HG02798 (cell line): ENCODE results near the gene TMIE.

Experiments
- ATAC-seq: cut with Tn5 transposase; IDR thresholded peaks from one replicate; pipeline ENCODE4 v1.9.1; 2021; ENCODE audit warnings: mild to moderate bottlenecking; ENCODE audit not compliant: unreplicated experiment, poor library complexity

TMIE gene

DNA sequence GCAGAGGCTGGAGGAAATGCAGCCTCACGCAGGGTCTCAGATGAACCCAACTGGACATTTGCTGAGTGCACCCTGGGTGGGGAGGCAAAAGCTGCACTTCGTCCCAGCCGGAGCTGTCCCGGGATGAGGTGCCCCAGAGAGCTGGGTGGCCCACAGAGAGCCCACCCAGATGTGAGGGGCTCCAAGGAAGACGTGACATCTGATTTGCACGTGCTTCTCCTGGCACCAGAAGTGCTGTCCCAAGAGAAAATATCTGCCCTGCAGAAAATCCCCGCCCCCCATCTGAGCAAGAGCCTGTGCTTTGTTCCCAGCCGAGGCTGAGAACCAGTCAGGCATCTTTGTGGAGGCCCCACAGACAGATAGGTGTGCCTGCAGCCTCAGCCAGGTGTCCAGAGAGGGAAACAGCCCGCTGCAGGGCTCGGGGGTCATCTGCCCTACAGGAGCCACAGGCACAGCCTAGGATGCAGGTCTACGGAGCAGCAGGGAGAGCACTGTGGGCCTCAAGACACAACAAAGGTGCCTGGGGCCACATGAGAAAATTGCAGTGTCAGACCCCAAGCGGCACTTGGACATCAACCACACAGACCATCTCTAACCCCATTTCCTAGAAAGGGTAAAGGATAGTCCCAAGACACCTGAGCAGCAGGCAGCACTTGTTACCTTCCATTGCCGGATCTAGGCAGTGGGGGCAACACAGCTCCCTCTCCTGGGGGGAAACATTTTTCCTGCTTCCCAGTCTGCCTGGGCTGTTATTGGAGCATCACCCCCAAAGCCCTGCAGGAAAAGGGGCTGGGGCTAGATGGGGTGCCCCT, 5.8 kb downstream of the TMIE start:
- no peak for ATAC-seq

DNA sequence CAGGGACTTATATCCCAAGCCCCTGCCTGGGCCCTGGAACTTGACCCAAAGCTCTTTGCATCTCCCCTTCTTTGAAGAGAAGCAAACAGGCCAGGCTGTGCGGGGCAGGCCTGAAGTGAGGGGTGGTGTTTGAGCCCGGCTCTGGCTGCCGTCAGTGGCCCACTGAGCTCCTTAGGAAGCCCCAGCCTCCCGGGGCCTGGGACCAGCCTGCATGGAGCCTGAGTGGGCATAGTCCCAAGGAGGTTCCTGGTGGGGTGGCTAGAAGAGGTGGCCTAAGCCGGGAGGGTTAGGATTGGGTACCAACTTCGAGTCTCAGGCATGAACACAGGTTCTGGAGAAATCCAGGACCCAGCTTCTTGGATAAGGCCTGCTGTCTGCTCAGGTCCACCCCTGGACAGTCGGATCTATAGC, 6.4 kb downstream of the TMIE start:
- no peak for ATAC-seq

DNA sequence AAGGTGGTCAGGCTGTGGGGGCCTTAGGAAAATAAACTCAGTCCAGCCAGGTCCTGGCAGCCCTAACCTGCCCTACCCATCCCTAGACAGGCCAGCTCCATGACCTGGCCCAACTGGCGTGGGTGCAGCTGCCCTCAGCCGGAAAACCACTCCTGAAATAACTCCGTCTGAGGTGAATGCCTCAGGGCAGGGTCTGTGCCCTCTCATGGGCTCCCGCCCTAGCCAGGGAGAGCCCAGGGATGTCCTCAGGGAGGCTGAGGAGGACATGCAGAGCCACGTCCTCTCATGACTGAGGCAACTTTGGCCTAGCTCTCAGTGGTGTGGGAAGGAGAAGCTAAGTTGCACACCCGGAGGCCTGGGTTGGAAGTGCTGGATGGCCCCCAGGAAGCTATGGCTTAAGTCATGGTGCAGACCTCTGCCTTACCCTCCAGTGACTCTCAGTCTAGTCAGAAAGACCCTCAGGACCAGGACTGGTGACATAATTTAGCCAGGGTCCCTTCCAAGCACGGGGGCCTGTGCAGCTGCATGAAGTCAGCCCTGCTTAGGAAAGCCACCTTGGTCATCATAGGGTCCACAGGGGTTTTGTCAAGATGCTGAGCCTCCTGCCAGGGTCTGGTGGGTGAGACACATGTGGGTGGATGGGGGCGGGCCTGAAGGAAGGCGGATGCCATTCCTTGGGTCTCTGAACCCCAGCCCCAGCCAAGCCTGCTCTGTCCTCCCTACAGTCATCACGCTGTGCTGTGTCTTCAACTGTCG, 7.4 kb downstream of the TMIE start:
- no peak for ATAC-seq

DNA sequence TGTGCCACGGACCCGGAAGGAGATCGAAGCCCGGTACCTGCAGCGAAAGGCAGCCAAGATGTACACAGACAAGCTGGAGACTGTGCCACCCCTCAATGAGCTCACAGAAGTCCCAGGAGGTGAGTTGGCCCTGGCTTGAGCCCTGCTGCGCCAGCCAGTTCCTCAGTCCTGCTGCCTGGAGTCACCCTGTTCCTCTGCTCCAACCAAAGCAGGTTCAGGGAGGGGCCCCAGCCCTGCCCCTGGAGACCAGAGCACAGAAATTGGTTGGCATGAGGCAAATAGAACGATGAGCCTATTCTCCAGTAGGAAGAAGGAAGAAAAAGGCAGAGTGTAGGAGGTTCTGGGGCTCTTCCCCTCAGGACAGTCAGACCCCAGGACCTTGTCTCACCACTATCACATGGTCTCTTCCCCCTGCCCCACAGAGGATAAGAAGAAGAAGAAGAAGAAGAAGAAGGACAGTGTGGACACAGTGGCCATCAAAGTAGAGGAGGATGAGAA, 8.0 kb downstream of the TMIE start:
- ATAC-seq, result no peak

DNA sequence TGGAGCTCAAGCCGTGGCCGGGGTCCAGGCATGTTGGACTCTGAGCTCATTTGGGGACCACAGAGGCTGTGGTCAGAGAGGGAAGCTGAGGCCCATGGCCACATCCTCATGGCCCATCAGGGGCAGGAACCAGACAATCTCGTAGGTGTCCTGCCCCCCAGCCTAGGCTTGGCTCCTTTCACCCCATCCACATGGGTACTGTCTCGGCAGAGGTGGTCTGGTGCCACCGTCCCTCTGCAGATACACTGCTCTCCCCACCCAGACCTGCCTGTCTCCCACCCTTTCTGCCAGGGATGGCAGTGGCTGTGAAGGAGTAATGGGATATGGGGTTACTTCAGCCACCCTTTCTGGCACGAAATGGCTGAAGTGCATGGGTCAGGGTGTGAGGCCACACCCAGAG, 8.5 kb downstream of the TMIE start:
- no peak for ATAC-seq

DNA sequence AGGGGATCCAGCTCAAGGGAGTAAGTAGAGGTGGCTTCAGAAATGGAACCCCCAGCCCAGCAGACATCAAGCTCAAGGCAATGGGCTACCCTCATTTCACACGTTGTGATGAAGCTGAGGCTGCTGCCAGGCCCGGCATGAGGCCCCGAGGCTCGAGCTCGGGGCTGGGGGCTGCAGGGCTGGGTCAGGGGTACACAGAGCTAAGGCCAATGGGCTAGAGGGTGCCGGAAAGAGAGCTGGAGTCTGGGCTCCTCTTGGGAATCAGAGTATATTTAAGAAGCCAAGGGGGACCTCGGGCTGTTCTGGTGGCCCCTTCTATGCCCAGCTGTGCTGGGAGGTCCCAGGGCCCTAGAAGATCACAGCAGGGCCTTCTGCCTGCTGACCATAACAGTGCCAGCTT, 9.0 kb downstream of the TMIE start:
- no peak for ATAC-seq

DNA sequence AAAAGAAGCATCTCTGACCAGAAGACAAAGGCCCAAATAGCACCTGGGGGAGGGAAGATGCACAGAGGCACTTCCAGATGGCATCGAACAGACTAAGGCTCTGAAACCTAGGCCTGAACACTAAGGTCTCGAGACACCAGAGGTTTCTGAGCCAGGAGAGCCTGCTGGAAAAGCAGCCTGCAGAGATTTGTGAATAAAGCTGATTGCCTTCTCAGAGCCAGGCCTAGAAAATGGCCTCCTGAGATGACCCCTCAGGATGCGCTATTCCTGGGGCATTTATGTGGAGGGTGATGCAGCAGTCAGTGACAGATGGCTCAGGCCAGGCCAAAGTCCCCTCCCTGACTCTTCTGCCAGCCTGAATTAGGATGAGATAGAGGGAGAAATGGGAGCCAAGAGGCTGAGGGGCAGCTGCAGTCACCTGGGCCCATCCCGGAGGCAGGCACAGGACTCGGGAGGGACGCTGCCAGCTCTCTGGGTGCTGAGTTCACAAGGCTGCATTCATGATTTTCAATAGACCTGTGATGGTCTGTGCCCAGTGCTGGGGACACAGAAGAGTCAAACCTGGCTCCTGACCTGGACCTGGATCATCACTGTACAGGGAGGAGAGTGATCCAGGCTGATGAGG, 9.6 kb downstream of the TMIE start:
- no peak for ATAC-seq

DNA sequence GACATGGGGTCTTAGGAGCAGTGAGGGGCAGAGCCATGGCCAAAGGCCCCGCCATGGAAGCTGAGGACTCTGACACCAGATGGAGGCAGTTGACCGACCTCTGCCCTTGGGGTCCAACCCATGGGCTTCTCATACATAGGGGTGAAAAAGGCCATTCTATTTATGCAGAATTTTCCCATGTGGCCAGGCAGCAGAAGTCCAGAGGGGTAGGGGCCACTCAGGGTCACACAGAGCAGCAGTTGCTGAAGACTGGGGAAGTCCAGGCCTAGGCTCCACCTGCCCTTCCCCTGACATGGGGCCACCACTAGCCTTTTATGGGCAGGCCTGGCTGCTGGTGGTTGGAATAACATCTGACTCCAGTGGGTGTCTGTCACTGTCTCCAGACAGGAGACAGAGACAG, 10.1 kb downstream of the TMIE start:
- no peak for ATAC-seq

DNA sequence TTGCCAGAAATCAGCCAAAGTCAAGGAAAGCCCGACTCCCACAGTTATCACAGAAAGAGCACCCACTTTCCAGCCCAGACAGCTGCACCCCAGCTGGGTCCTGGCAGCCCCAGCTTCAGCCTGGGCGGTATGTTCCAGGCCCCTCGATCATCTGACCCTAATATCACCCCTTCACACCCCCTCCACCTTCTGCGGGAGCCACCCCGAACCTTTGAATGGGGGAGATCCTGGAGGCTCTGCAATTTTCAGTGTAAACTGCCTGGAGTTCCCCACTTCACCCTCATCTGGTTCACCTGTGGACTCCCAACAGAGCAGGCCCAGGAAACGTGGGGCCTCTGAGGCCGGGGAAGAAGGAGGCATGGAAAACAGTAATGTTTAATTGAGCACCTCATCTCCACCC, 10.6 kb downstream of the TMIE start:
- no peak for ATAC-seq

DNA sequence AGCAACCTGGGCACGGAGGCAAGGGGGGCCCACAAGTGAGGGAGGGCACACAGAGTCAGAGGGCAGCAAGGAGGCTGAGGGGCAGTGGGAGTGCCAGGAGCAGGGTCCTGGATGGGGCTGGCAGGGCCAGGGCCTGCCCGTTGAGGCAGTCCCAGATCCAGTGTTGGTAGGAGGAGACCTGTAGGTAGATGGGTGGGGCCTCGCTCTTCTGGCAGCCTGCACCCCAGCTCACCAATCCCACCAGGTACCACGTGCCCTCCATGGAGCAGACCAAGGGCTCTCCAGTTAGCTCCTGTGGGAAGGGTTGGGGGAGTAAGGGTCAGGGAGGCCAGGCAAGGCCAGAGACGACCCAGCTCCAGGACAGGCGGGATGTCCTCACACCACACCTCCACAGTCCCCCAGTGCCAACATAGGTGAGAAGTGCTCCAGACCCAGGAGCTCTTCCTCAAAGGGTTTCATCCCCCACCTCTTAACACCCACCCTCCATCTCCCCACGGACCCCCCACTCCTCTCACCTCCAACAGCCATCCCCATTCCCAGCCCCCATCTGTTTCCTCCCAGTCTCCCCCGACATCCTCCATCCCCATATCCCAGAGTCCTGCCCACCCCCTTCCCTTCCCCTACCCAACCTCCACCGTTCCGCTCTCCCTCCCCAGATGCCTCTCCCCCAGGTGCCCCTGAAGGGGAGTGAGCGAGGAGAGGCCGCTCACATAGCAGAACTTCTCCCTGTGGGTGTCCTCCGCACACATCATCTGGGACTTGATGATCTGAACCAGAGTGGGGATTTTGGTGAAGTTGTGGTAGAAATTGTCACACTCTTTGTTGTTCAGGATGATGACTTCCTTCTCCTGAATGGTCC, 11.2 kb downstream of the TMIE start:
- ATAC-seq, result no peak

DNA sequence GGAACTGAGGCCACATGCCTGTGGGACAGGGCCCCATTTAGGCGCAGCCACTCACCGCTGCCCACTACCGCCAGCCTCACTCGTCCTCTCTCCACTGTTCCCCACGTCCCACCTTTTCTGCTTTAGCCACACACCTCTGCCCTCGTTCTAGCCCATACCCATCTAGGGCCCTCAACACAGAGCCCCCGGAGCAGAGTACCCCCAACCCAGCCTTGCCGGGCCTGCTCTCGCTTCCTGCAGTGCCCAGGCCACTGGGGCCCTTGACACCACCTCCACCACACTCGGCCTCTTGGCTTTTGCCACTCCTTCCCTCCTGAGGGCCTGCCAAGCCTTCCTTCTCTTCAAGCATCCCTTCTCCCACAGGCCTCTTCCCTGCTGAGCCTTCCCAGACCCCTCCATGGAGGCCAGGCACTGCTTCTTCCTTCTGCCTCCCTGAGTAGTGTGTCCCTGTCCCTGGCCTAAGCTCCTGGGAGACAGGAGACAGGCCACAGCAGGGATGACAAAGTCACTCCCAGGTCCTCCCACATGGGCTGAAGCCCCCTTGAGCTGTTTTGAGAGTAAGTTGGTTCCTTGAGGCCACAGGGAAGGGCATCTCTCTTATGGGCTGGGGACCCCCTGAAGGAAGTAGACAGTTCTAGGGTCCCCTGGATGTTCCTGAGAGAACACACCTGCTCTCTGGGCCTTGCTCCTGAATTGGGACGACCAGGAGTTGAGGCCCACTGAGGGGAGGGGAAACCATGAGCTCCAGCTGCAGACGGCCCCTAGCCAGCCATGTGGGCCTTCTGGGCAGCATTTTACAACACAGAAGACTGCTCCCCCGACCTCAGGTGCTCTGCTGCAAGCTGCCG, 12.1 kb downstream of the TMIE start:
- no peak for ATAC-seq

DNA sequence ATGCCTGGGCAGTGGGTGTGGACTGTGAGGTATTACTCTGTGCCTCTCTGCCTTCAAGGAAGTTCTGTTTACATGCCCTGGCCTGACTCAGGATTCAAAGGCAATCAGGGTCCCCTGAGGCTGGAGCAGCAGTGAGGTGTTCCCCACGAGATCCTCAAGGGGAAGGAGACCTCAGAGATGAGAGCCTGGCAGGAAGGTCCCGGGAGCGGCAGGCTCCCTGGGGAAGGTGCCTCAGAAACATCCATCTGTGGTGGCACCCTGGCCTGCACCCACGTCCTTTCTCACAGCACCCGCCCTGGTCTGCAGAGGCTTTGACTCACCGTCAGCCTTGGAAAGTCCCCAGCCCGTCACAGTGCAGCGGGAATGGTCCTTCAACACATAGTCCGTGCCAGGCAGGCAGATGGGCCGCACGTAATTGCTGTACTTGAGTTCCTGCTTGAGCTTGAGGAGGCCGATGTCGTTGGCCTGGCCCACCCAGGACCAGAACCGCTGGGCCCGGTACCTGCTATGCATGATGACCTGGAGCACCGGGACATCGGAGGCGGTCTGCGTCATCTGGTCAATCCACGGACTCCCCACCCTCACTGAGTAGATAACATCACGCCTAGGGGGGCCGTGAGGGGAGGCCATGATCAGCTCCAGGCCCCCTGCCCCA, 12.8 kb downstream of the TMIE start:
- peak; percentile 72 for ATAC-seq

DNA sequence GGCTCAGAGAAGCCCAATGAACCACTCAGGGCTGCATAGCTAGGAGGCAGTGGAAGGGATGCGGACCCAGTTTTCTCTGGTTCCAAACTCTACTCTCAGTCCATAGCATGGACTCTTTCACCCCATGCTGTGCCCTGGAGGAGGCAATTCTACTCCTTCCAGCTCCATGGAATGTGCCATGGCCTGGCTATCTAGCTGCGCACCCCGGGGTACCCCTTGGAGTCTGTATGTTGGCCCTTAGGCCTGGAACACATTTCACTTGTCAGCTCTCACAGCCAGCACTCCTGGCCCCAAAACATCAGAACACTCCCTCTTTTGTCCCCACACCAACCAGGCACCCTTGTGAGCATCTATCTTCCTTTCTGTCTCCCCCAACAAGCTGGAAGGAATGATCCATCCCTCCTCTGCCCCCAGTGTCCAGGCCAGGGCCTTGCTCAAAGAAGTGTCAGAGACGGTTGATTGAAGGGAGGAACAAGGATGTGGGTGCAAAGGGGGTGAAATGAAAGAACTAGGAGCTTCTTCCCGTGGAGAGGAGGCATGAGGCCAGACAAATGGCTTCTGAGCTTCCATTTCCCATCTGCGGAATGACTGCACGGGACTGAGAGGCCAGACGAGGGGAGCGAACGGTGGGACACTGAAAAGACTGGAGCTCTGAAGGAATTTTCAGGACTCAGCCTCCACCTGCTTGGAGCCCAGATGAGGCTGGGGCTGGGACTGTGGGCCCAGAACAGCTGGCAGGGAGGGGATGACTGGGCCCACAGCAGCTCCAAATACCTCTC, 13.7 kb downstream of the TMIE start:
- ATAC-seq, result no peak

DNA sequence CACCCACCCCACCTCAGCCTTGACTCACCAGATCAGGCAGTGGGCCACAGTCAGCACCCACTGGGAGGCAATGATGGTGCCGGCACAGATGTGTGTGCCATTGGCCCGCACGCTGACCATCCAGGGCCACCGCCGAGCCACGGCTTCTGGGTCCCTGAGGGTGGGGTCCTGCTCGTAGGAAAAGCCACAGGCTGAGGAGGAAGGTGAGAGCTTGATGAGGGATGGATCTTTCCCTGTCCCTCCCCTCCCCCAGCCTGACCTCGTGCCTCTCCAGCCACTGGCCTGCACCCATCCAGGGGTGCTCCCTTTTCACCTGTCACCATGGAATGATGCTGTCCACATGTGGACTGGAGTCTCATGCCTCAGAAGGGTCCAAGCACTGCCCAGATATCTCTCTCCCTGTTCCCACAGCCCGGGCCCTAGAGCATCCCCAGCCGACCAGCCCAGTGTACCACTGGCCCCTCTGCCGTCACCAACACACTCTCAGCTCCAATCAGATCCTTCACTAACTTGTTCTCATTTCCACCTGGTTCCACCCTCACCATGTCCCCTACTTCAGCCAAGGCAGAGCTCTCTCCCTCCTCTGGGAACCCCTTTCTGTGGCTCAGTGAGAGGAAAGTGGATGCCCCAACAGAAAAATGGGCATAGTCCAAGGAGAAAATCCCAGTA, 14.4 kb downstream of the TMIE start:
- no peak for ATAC-seq

DNA sequence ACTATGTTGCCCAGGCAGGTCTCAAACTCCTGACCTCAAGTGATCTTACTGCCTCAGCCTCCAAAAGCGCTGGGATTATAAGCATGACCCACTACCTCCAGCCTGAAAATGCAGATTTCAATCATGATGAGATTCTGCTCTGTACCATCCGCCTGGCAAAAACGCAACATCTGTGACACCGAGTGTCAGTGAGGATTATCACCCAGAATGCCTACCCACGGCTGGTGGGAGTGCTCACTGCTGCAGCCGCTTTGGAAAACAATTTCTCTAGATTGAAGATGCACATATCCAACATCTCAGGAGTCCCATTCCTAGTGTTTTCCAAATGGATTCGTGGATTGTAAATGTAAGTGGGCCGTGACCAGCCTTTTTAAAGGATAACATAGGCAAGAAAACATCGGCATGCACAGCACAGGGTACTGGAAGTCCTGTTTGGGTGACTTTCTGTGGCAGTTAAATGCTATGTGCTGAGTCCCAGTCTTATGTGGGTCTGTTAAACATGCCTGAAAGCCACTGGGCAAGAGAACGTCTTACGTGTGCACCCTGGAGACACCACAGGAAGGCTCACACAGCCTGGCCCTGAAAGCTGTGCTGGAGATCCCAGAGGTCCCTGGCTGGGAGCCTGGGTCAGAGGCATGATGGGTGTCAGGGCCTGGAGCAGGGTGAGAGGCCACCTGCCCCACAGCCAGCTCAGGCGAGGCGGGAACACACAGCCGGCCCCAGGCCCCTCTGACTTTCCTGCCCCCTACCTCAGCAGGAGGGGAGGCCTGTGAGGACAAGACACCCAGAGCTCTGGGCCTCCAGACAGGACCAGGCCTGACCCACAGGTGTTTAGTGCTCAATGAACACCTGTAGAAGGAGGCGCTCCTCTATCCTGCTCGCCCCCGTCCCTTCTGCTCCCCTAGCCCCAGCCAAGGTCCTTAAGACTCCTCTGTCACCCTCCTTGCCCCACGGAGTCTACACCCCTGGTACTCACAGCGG, 15.6 kb downstream of the TMIE start:
- ATAC-seq, result no peak

DNA sequence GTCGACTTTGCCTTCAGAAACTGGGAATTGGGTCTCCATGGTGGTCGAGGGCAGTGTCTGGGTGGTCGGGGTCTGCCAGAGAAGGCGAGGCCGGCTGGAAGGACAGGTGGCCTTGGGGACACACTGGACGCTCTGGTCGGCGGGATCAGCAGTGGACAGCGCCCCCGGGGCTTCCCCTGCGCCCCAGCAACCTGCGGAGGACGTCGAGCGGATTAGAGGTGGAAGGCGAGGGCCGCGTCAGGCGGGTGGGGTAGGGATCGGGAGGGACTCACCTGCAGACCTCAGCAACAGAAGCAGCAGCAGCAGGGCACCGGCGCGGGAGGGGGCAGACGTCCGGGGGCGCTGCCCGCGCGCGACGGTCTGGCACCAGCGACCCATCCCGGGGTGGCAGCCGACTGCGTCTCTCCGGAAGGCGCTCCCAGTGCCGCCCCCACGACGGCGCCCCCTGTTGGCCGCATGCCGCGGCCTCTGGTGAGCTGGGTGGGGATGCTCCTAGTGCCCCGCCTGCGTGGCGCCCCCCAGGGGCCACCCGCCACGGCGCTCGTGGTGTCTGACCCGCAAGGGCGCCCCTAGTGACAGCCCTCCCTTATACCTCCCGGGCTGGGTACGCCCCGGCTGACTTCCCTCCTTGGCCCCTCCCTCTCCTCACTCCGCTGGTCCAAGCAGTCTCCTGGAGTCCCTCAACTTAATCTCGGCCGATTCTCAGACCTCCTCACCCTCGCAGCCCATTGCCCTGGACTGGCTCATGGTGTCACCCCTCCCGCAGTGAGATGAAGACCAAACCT, 16.4 kb downstream of the TMIE start, which contains the start of gene PRSS50:
PRSS50 (minus strand) TSS at position 423 of the 785 bp plus-strand sequence; CDS start at position 378, 45 bp downstream.
- ATAC-seq, result no peak
